SK-N-MC (cell line): Measurements from ENCODE around the gene CMSS1.

Experiments
- EZH2 ChIP-seq: fragments of 200-600 bp; sonication (generic); IDR thresholded peaks from one replicate; pipeline ENCODE4 v1.6.1; 2017; ENCODE audit warnings: antibody characterized with exemption
- POLR2AphosphoS5 ChIP-seq: IDR thresholded peaks from 2 replicates; pipeline ENCODE4 v1.6.1; 2012; ENCODE audit warnings: mild to moderate bottlenecking, low read depth, low read length, borderline replicate concordance

- TF ChIP-seq EZH2 = no peak
- TF ChIP-seq POLR2AphosphoS5 = no peak
Observed at GRCh38 chr3:99873269-99874102, 55.8 kb downstream of the CMSS1 start.
